HEK293 (cell line): Measurements from ENCODE around the gene ZNF79.
A peak's percentile ranks its signal among the peaks of the same experiment; 100 is the strongest.

ENCODE experiments used
- CTCF ChIA-PET: fragments of 350-600 bp; formaldehyde crosslinking; extraction: SDS; loops from one replicate; lab custom pipeline; 2021; ENCODE audit warnings: antibody characterized with exemption; lab: Yijun Ruan, JAX
- POLR2A ChIA-PET: fragments of 300-600 bp; formaldehyde crosslinking; extraction: SDS; loops from one replicate; lab custom pipeline; 2020; ENCODE audit warnings: antibody characterized with exemption, inconsistent platforms; lab: Yijun Ruan, JAX
- H3K27ac ChIP-seq: fragments of 200-500 bp; sonication (Bioruptor generic); 2 replicates; pipeline ENCODE4 v1.5.1; 2014; ENCODE audit warnings: low read depth, low read length, control low read depth, inconsistent platforms; ENCODE audit errors: extremely low read depth
- H3K36me3 ChIP-seq, 2 experiments: fragments of 200-500 bp in 1 of 2; sonication (Bioruptor generic) in 1 of 2; 1 replicate in 1 of 2; 2 replicates in 1 of 2; pipeline ENCODE4 v1.5.1; 2014 to 2017; ENCODE audit warnings: inconsistent platforms in 2 of 2, low read length in 2 of 2; ENCODE audit not compliant: control insufficient read depth in 2 of 2, insufficient read depth in 1 of 2
- H3K4me1 ChIP-seq: fragments of 200-500 bp; sonication (Bioruptor generic); 2 replicates; pipeline ENCODE4 v1.5.1; 2014; ENCODE audit warnings: mild to moderate bottlenecking, low read length, inconsistent platforms; ENCODE audit not compliant: control insufficient read depth, insufficient read depth
- H3K4me3 ChIP-seq: 2 replicates; pipeline ENCODE4 v1.5.1; 2011; ENCODE audit warnings: low read depth, mild to moderate bottlenecking, control low read depth, low read length, moderate library complexity
- H3K9me3 ChIP-seq: fragments of 200-500 bp; sonication (Bioruptor generic); 2 replicates; pipeline ENCODE4 v1.5.1; 2014; ENCODE audit warnings: low read depth, low read length, inconsistent platforms; ENCODE audit not compliant: control insufficient read depth, insufficient read depth
- CTCF ChIP-seq: fragments of 450-650 bp; formaldehyde crosslinking; IDR thresholded peaks from 2 replicates; pipeline ENCODE4 v1.5.1; 2016; ENCODE audit warnings: missing biosample characterization, missing genetic modification characterization
- EGR2 ChIP-seq: fragments of 450-650 bp; formaldehyde crosslinking; IDR thresholded peaks from 2 replicates; pipeline ENCODE4 v1.5.1; 2016; ENCODE audit warnings: low read depth, missing biosample characterization, missing genetic modification characterization
- GLI4 ChIP-seq: fragments of 450-650 bp; formaldehyde crosslinking; IDR thresholded peaks from 2 replicates; pipeline ENCODE4 v1.5.1; 2016; ENCODE audit warnings: missing biosample characterization, missing genetic modification characterization
- GLIS1 ChIP-seq: fragments of 450-650 bp; formaldehyde crosslinking; IDR thresholded peaks from 2 replicates; pipeline ENCODE4 v1.5.1; 2016; ENCODE audit warnings: missing biosample characterization, missing genetic modification characterization
- OSR2 ChIP-seq: fragments of 450-650 bp; formaldehyde crosslinking; IDR thresholded peaks from 2 replicates; pipeline ENCODE4 v1.5.1; 2016; ENCODE audit warnings: missing biosample characterization, missing genetic modification characterization
- PRDM2 ChIP-seq: fragments of 450-650 bp; formaldehyde crosslinking; IDR thresholded peaks from 2 replicates; pipeline ENCODE4 v1.5.1; 2016; ENCODE audit warnings: missing biosample characterization, missing genetic modification characterization, borderline replicate concordance
- SP2 ChIP-seq: fragments of 450-650 bp; formaldehyde crosslinking; IDR thresholded peaks from 2 replicates; pipeline ENCODE4 v1.5.1; 2016; ENCODE audit warnings: missing biosample characterization, missing genetic modification characterization
- TRIM28 ChIP-seq: IDR thresholded peaks from 2 replicates; pipeline ENCODE4 v1.6.1; 2011; ENCODE audit warnings: low read length, control low read depth, borderline replicate concordance
- ZBTB11 ChIP-seq: fragments of 450-650 bp; formaldehyde crosslinking; conservative IDR thresholded peaks from 2 replicates; pipeline ENCODE4 v1.5.1; 2016; ENCODE audit warnings: low read depth, missing biosample characterization, missing genetic modification characterization
- ZFP3 ChIP-seq: fragments of 450-650 bp; formaldehyde crosslinking; IDR thresholded peaks from 2 replicates; pipeline ENCODE4 v1.5.1; 2016; ENCODE audit warnings: low read depth, missing biosample characterization, missing genetic modification characterization
- ZNF121 ChIP-seq: fragments of 450-650 bp; formaldehyde crosslinking; IDR thresholded peaks from 2 replicates; pipeline ENCODE4 v1.5.1; 2016; ENCODE audit warnings: missing biosample characterization, missing genetic modification characterization
- ZNF184 ChIP-seq: fragments of 450-650 bp; IDR thresholded peaks from 2 replicates; pipeline ENCODE4 v1.5.1; 2018; ENCODE audit warnings: missing biosample characterization, mild to moderate bottlenecking, missing genetic modification characterization
- ZNF239 ChIP-seq: fragments of 450-650 bp; formaldehyde crosslinking; IDR thresholded peaks from 2 replicates; pipeline ENCODE4 v1.5.1; 2016; ENCODE audit warnings: missing biosample characterization, missing genetic modification characterization
- ZNF433 ChIP-seq: fragments of 450-650 bp; formaldehyde crosslinking; IDR thresholded peaks from 2 replicates; pipeline ENCODE4 v1.5.1; 2016; ENCODE audit warnings: missing biosample characterization, missing genetic modification characterization, low read depth
- ZNF501 ChIP-seq: fragments of 450-650 bp; formaldehyde crosslinking; IDR thresholded peaks from 2 replicates; pipeline ENCODE4 v1.5.1; 2016; ENCODE audit warnings: missing biosample characterization, missing genetic modification characterization
- ZNF510 ChIP-seq: fragments of 450-650 bp; formaldehyde crosslinking; IDR thresholded peaks from 2 replicates; pipeline ENCODE4 v1.5.1; 2018; ENCODE audit warnings: mild to moderate bottlenecking, missing genetic modification characterization, missing biosample characterization; ENCODE audit not compliant: insufficient replicate concordance
- ZNF600 ChIP-seq: fragments of 450-650 bp; formaldehyde crosslinking; IDR thresholded peaks from 2 replicates; pipeline ENCODE4 v1.5.1; 2016; ENCODE audit warnings: missing biosample characterization, missing genetic modification characterization
- ZNF624 ChIP-seq: fragments of 450-650 bp; formaldehyde crosslinking; IDR thresholded peaks from 2 replicates; pipeline ENCODE4 v1.5.1; 2017; ENCODE audit warnings: missing biosample characterization, missing genetic modification characterization
- ZNF626 ChIP-seq: fragments of 450-650 bp; sonication (Bioruptor Pico); formaldehyde crosslinking; IDR thresholded peaks from 2 replicates; pipeline ENCODE4 v1.5.1; 2018; ENCODE audit warnings: missing biosample characterization, missing genetic modification characterization, inconsistent platforms
- ZNF791 ChIP-seq: fragments of 450-650 bp; formaldehyde crosslinking; IDR thresholded peaks from 2 replicates; pipeline ENCODE4 v1.5.1; 2016; ENCODE audit warnings: missing biosample characterization, missing genetic modification characterization
- ZNF830 ChIP-seq: fragments of 450-650 bp; IDR thresholded peaks from 2 replicates; pipeline ENCODE4 v1.5.0; 2018; ENCODE audit warnings: missing biosample characterization, missing genetic modification characterization, low read depth, mild to moderate bottlenecking, moderate library complexity

Gene ZNF79

GRCh38 chr9:127455324-127455992 lies 31.3 kb downstream of the ZNF79 start:
- CTCF ChIA-PET = interaction anchor here (0.6 to 1.4 kb wide), 17 partner anchors 8 to 242 kb away, joined by 3 to 6 read pairs (median 3); no protein-coding TSS in a partner anchor
- no peak overlapping the region for H3K27ac ChIP-seq
- no peak overlapping the region for H3K4me3 ChIP-seq
- peaks cover 0 to 54% of the 10 kb centered on the region in 2 experiments; a peak in 2 of 3 replicates for H3K36me3 ChIP-seq
- no peaks in the 10 kb centered on the region for H3K9me3 ChIP-seq
- TF ChIP-seq ZBTB11 (tag by site-specific recombination) = peak; percentile 75
- TF ChIP-seq ZNF184 (tag by site-specific recombination) = no peak
- no peak for TF ChIP-seq ZNF626
- H3K4me1 ChIP-seq = no peaks in the 10 kb centered on the region
- POLR2A ChIA-PET = interaction anchor here (0.9 kb wide), 1 partner anchor 59 kb away, joined by 3 read pairs; the partner anchor contains the start of gene SLC2A8

- CTCF ChIA-PET = interaction anchor here (0.9 kb wide), 1 partner anchor 129 kb away, joined by 3 read pairs; no protein-coding TSS in a partner anchor
- Histone ChIP-seq H3K4me3 (no peak overlapping the region), H3K9me3 (no peaks in the 10 kb centered on the region), H3K27ac (no peak overlapping the region), H3K4me1 (no peaks in the 10 kb centered on the region), H3K36me3 (peaks cover 0 to 66% of the 10 kb centered on the region in 2 experiments; a peak in 2 of 3 replicates)
- POLR2A ChIA-PET = interaction anchor here (1.3 kb wide), 1 partner anchor 9 kb away, joined by 6 read pairs; no protein-coding TSS in a partner anchor
- no peak for TF ChIP-seq ZFP3 (tag by site-specific recombination)
- TF ChIP-seq GLIS1 (tag by site-specific recombination) = peak; percentile 46; the same call in 1 of the 2 replicates
- TF ChIP-seq SP2 (tag by site-specific recombination) = no peak
- 0 out of 2 replicates have a peak, but pooled peaks have one; percentile 50 for TF ChIP-seq ZNF600 (tag by site-specific recombination)
- no peak for TF ChIP-seq GLI4 (tag by site-specific recombination)
- no peak for TF ChIP-seq ZNF510 (tag by site-specific recombination)
- no peak for TF ChIP-seq ZNF791 (tag by site-specific recombination)
- no peak for TF ChIP-seq TRIM28
- TF ChIP-seq ZNF624 (tag by site-specific recombination) = no peak
- TF ChIP-seq OSR2 = no peak
- TF ChIP-seq ZNF433 (tag by site-specific recombination) = no peak
- no peak for TF ChIP-seq ZNF121 (tag by site-specific recombination)
- TF ChIP-seq ZNF830 = no peak
- TF ChIP-seq ZNF239 (tag by site-specific recombination) = no peak
- TF ChIP-seq CTCF (tag by site-specific recombination) = no peak
- TF ChIP-seq EGR2 = 0 out of 2 replicates have a peak, but pooled peaks have one; percentile 18
- no peak for TF ChIP-seq PRDM2 (tag by site-specific recombination)
- TF ChIP-seq ZNF501 (tag by site-specific recombination) = no peak
These were observed 33.2 kb downstream of the ZNF79 start for GRCh38 chr9:127457191-127457878.
